GM19395 (cell line): ENCODE measurements around the gene PSMD6.

Experiments
- ATAC-seq: cut with Tn5 transposase; IDR thresholded peaks from one replicate; pipeline ENCODE4 v1.9.1; 2021; ENCODE audit warnings: mild to moderate bottlenecking, moderate library complexity; ENCODE audit not compliant: unreplicated experiment

The PSMD6 gene

DNA sequence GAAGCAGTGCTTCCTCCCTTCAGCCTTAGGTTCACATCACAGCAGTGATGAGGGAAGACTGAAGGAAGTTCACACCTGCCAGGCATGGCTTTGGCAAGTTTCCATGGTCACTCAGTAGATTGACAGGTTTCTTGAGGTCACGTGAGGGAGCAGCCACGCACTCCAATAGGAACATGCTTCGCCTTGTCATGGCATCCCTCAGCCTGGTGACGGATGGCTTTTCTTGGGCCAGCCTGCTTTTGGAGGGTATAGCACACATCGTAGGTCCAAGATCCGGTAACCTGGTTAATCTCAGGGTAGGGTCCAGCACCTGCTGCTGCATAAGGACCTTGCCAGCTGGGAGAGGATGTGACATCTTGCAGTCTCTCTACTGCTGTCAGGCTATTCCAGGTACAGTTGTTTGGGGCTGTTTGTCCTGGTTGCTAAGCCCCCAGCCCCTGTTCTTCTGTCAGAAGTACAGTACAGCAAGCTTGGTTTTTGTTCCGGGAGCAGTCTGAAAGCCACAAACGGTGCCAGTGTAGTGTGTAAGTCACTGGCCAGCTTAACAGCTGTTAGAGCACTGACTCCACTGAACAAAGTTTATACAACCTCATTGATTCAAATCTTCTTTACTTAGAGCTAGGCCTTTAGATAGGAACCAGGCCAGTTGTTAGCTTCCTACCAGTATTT is 42.3 kb downstream of the PSMD6 start:
- no peak for ATAC-seq

DNA sequence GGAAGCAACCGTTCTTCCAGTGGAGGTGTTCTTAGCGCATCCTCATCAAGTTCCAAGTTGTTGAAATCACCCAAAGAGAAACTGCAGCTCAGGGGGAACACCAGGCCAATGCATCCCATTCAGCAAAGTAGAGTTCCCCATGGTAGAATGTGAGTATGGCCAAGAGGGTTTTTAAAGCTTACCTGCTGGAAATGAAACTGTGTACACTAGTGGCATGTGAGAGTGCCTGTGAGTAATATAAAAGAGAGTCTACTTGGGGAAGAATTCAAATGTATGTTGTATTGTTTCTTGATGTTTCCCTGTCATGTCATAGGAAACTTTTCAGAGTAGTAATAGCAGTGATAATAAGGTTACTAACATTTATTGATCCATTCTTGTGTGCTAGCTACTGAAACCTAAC is 43.3 kb downstream of the PSMD6 start:
- ATAC-seq, result no peak

DNA sequence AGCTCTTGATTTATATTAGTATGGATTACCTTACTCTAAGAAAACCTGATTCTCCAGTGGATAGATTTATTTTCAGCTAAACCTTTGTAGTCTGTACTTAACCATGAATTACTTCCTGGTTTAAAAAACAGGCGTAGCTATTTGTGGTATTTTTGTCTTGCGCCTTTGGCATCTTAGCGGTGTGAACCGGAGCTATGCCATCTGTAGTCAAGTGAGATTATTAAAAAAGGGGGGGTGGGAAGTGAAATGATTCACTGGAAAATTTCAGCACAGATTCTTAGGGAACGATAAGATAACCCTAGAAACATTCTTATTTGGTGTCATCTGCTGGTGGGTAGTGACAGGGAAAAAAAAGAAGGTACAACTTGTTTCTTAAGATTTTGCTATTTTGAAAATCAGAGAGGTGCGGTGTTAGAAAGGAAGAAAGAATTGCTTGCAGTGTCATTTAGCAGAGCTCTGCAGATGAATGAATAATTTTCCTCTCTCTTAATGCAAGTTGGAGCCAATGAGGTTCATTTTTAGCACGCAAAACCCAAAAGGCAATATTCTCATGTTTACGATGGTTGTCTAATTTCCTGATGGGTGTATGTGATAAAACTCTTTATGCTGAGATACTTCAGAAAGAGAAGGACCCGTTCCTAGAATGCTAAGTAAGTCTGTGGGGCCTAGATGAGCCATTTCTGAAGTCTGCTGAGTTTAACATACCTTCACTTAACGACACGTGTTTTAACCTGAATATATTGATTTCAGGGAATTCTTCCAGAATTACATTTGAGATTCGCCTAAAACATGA is 44.0 kb downstream of the PSMD6 start:
- no peak for ATAC-seq

DNA sequence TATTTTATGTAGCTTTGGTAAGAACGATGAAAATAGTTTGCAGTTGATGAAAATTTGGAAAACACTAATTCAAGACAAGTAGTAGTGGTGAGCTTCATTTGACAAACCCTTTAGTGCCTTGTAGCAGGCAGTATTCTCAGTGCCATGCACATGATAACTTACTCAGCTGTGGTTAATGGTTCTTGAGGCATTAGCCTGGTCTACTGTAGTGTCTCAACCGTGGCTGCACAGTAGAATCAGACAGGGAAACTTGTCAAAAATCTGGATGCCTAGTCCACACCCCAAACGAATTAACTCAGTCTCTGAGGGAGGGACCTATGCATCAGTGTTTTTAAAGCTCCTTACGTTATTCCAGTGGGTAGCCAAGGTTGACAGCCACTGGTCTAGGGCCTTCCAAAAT is 45.4 kb downstream of the PSMD6 start:
- ATAC-seq, result no peak

DNA sequence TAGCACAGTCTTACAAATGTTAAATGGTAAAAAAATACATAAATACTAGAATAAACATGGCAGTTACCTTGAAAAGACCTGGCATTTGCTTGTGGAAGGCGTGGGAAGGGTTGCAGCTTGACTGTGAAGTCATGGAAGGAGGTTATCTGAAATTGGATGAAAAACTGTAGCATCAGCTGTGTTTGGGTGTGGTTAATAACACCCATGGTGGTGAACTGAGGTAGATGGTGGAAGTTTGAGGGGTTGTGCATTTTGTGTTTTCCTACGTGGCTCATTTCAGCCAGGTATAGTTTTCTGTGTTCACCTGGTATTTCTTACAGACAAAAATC is 46.5 kb downstream of the PSMD6 start:
- no peak for ATAC-seq

DNA sequence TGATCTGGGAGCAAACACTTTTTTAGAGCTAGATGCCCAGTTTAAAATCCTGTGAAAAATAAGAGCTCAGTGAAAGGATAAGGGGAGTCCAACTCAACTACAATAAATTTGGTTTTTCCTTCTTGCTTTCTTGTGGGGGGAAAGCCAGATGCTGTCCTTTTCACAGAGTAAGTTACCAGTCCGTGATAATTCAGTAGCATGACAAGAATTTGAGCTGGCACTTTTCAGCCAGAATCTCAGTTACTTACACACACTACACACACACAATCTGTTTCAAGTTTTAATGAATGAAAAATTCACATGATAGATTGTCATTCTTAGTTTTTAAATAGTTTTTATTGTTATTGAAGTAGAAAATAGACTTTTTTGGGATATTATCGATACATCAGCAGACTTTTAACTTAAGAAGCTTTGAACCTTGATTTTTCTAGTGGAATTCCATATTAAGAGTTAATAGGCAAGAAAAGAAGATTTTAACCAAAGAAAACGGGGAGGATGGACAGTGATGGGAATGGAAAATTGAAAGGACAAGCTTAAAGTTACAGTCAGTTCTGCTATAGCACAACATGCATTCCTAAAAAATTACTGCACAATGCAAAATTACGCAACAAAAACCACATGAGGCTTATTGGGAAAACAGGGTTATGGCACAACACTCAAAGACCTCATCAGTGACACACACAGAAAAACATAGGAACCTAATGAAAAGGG is 47.0 kb downstream of the PSMD6 start:
- no peak for ATAC-seq

DNA sequence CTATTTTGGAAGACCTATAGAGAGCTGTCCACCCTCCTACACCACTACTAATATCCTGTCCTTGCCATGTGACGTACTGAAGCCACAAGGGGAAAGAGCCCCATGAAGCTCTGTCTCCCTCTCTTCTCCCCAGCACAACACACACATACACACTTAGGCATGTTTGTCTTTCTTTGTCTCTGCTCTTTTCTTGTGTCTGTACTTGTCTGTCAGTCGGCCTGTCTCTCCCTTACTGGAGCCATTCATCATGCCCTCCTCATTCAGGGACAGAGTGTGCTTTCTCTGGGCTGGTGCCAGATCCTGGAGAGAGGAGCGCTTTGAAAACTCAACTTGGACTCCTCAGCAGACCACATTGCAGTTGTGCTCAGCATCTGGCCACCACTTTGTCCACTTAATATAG is 47.6 kb downstream of the PSMD6 start:
- no peak for ATAC-seq

DNA sequence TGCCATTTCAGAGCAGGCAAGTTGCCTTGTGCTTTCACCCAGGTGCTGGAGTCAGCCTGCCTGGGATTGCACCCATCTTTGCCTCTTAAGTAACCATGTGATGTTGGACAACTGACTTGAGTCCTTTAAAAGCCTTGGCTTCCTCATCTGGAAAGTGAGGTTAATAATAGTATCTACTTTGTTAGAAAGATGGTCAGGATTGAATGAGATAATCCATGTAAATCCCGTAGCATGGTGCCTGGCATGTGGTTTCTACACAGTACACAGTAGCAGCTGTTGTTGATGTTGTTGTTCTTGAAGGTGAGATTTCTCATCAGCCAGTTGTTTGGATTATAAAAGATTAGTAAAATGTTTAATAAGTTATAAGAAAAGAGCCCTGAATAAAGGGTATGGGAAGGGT is 48.8 kb downstream of the PSMD6 start:
- no peak for ATAC-seq

DNA sequence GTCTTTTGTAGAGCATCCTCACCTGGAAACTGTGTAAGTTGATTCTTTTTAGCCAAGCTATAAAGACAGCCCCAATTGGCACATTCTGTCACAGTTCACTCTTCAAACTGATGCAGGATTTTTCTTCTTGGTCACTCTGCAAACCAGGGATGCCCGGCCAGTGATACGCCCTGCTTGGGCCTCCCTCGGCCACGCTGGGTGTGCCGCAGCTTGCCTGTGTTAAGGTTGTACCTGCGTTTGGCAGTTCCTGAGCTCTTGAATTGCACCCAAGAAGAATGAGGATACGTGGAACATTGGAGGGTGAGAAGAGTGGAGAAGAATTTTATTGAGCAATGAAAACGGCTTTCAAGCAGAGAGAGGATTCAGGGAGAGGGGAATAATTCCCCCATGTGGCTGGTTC is 49.9 kb downstream of the PSMD6 start:
- no peak for ATAC-seq

DNA sequence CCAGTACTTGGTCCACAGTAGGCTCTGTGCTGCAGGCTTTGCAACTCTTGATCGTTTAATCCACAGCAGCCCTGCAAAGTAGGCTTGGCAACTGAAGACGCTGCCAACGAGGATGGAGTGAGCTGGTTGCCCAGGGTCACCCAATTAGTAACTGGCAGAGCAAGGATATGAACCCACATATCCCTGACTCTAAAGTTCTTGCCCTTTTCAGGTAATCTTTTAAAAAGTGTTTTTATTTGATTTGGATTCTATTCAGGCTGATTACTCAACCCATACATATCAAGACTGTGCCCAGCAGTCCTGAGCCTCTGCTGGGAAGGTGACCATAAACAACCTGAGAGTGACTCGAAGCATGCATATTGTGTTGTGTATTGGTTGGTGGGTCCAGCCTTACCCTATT is 50.3 kb downstream of the PSMD6 start:
- ATAC-seq, result no peak

DNA sequence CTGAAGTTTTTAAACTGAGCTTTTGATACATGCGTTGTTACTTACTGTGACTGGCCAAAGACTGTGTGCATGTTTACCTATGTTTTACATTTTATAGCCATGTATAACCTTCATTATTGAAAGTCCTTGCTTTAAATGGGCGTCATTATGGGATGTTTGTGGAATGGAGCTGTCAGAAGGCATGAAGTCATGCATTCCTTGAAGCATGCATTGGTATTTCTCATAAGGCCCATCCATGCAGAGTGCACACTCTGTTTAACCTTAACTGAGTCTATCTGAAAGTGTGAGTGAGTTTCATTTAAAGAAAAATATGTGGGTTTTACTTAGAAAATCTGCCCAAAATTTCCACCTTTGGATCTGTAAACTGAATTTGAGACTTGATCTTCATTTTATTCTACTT is 51.1 kb downstream of the PSMD6 start:
- no peak for ATAC-seq

DNA sequence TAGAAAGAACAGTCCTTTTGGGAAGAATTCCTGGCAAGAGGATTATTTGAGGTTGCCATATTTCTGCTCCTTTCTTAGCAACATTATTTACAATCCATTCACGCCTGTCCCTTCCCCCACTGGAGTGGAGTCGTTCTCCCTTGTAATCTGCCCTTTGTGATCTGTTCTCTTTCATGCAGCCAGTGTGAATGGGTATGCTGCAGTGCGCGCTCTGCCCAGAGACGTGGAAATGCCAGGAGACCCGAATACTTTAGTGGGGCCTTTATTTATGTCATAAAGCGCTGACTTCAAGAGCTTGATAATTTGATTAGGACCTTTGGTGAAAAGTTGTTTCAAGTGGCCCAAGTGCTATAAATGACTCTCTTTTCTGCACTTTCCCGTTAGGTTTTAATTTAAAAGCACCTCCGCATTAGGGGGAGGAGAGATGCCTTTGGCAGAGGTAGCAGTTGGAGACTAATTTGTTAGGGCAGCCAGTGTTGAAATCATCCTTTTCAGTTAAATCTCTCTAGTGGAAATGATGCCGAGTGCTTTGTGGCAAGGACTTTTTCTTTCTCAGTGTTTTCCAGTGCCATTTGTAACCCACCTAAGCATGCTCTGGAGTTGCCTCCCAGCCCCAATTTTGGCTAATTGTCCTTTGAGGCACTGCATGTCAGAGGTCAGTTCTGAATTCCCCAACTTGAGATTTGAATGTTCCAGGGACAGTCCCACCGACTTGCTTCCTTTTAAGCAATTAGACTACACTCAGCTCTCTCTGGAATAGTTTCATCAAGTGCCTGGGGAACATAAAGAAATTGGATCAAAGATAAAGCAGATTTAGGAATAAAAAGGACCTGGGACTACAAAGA is 52.4 kb downstream of the PSMD6 start:
- ATAC-seq, result no peak

DNA sequence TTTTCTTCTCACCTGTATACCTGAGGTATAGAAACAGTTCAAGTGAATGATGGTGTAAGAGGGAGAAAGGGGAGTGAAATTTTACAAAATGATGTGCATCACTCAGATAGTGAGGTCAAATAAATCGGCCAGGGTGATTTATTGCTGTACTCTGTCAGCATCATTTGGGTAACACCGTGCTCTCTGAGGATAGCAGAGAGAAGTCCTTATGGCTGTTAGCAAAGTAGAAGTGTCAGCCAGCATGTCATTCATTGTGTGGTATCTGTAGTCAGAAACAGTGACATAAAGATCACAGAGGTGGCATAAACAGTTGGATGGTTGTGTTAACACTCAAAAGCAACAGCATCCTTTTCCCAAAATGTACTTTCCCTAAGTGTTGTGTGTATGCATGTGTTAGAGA is 53.4 kb downstream of the PSMD6 start:
- ATAC-seq, result no peak

DNA sequence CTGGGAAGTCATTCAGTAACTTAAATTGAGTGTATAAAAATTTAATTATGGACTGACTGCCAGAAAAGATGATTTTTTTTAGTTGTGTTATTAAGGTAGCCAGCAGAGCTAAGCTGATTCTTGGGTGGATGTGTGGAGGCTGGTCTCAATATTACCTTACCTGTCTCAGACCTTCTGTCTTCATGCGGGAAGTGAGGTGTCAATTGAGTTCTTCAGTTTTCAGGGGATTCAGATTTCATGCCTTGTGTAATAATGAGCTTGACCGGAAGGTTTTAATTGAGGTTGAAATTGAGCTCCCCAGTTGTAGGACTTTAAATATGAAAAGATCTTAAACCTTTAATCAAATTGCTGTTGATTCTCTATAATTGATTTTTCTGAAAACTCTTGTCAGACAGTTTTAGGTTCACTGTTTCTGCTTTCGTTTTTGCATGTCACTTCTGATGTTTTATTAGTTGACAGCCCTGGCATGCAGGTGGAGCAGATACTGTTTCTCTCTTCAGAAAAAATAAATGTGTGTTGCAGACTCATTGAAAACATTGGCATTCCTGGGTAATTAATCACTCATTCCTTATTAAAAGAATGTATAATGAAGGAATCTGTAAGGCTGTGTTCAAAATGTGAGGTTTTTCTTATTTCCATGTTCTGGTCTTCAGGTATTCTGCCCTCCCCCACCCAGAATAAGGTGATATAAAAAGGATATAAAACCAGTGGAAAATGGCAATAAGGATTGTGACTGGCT is 54.5 kb downstream of the PSMD6 start:
- peak; percentile 41 for ATAC-seq

DNA sequence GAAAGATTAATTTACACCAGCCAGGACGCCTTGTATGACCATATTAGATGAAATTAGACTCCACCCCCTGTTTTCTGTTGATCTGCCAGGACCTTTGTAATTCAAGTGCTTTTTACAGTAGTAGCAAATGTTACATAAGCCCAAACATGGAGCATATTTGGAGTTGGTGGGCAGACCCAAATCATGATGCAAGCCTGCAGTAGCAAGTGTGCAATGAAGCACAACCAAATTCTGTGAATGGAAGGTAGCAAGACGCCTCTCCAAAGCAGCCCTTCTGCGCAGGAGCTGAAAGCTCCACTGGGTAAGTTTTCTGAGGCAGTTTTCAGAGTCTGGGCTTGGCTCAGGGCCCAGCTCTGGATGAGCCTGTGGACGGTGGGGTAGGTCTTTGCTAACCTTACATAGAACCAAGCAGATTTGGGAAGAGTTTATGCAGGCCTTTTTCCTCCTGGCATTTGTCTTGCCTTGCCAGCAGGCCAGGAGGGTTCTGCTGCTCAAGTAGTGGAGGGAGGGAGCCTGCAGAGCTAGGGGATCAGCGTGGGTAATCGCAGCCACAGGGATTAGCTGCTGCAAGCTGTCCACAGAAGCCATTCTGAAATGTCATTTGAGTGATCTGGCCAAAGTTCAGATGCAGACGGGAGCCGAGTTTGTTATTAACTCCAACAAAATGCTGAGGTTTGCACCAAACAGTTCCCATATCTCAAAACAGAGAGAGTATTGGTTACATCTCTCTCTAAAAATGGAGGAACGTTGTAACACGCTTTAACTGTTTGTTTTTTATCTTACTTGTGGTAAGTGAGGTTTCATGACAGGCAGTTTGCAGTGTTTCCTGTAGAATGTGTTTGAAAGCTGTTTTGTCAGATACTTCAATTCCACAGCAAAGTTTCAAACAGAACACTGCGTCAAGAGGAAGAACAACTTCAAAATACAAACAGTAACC is 55.4 kb downstream of the PSMD6 start:
- ATAC-seq, result peak; percentile 78

DNA sequence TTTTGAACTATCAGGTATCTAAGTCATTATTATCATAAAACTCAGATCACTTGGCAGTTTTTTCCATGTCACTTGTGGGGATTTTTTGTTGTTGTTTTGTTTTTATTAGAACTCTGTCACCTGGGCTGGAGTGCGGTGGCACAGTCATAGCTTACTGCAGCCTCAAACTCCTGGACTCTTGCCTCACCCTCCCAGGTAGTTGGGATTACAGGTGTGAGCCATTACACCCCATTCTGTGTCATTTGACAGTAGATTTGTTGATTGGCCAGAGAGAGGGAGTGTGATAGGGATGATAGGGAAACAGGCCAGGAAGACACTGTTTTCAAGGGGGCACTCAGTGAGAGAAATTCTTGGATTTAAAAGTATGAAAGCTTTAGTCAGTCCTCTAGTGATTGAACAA is 56.4 kb downstream of the PSMD6 start:
- no peak for ATAC-seq

DNA sequence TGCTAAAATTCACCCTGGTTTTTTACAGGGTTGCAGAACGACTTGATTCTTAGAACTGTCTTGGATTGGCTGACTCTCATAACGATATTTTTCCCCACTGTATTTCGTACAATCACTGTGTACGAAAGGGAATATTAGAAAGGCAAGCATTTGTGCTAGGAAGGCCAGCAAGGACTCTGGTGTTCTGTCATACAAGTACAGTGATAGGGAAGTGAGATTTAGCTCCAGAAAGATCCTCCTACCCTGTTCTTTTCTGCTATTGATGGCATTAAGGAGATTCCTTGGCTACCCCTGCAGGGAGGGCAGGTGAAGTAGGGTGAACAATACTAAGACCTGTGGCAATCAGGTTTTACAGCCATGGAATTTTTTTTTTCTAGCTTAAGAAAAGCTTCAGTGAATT is 57.3 kb downstream of the PSMD6 start:
- ATAC-seq, result no peak

DNA sequence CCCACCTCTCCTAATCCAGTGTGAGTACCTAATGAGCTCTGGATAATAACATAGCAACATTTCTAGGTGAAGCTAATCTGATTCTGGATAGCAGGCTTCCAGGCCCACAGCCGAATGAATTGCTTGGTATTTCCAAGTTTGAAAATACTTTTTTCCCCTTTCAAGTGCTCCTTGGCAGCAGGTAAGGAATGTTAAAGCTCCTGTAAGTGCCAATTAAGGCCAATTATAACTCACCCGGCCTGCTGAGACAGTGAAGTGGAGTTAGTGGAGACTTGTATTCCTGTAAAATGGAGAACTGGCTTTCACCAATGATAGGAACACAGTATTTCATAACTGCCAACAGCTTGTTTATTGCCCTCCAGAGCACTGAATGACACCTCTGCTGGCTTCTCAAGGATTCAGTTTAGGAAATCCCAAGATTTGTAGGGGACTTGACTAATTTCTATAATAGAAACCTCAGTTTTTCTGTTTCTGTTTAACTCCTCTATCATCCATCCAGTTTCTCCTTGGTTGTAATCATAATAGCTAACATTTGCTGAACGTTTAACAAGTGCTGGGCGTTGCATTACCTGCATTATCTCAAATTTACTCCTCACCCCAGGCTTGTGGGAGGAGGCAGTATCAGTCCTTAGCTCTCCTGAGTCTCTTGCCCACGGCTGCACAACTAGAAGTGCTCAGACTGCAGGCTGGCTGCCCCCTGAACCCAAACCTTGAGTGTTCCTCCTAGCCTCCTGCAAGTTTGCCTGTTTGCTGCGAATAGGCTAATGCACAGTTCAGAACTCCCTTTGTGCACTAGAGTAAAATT is 58.4 kb downstream of the PSMD6 start:
- no peak for ATAC-seq

DNA sequence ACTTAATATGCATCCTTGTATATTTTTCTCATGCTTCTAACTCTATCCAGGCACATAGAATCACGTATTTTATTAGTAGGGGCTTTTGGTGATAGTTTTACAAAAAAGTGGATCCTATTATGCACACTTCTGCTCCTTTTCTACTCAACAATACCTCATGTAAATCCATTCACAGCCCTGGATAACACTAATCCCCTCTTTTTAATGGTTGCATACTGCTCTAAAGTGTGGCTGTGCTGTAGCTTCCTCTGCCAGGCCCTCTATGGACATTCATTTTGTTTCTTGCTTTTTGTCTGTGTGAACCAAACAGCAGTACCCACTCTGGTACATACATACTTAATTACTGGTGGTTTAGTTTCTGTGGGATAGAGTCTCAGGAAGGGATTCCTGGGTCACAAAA is 59.8 kb downstream of the PSMD6 start:
- ATAC-seq, result no peak
